HAP-1 (cell line): ENCODE results near the gene RECQL5.

ENCODE experiments used
- DNase-seq, 2 experiments: peaks; one replicate each; pipeline ENCODE4 v3.0.0-alpha.2; 2016 to 2020; ENCODE audit warnings: low spot score in 2 of 2
- H3K27me3 ChIP-seq: fragments of 250-450 bp; sonication (Bioruptor Pico); 2 replicates; pipeline ENCODE4 v1.5.1; 2020; ENCODE audit warnings: low read depth, mild to moderate bottlenecking, moderate library complexity
- H3K36me3 ChIP-seq: fragments of 250-450 bp; sonication (Bioruptor Pico); replicated peaks from 2 replicates; pipeline ENCODE4 v1.5.1; 2020; ENCODE audit warnings: mild to moderate bottlenecking
- H3K4me1 ChIP-seq: fragments of 250-450 bp; sonication (Bioruptor Pico); 2 replicates; pipeline ENCODE4 v1.5.1; 2020; ENCODE audit warnings: mild to moderate bottlenecking
- H3K4me3 ChIP-seq: fragments of 250-450 bp; sonication (Bioruptor Pico); 2 replicates; pipeline ENCODE4 v1.5.1; 2020; ENCODE audit warnings: mild to moderate bottlenecking, moderate library complexity
- H3K9me3 ChIP-seq: fragments of 250-450 bp; sonication (Bioruptor Pico); 2 replicates; pipeline ENCODE4 v1.5.1; 2020; ENCODE audit warnings: mild to moderate bottlenecking, moderate library complexity
- in situ Hi-C: fragments of 300-500 bp; cut with MboI; formaldehyde crosslinking; loops from 3 replicates; pipeline ENCODE4 v1.14.3; 2020; ENCODE audit warnings: low sequenced_read_pairs, inconsistent platforms, mixed read lengths

The RECQL5 gene

DNA sequence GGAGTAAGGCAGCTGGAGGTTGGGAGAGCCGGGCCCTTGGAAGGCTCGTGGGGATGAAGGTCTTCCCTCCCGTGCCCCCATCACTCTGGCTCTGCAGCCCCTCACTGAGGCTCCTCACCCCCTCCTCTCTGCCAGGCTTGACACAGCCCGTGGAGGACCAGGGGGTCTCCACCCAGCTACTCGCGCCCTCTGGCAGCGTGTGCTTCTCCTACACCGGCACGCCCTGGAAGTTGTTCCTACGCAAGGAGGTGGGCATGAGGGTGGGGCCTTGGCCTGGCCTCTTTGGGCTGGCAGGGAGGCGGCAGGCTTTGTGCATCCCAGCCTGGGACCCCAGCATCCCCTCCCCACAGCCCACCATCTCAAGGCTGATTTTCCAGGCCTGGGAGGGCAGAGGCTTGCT, 49.3 kb downstream of the RECQL5 start:
- in situ Hi-C loops: no loop called here
- H3K4me3 ChIP-seq: no peak overlapping the region
- H3K36me3 ChIP-seq: no peaks in the 10 kb centered on the region
- H3K9me3 ChIP-seq: no peaks in the 10 kb centered on the region
- H3K27me3 ChIP-seq: no peaks in the 10 kb centered on the region
- no peaks in the 10 kb centered on the region for H3K4me1 ChIP-seq
- no peak for DNase-seq

DNA sequence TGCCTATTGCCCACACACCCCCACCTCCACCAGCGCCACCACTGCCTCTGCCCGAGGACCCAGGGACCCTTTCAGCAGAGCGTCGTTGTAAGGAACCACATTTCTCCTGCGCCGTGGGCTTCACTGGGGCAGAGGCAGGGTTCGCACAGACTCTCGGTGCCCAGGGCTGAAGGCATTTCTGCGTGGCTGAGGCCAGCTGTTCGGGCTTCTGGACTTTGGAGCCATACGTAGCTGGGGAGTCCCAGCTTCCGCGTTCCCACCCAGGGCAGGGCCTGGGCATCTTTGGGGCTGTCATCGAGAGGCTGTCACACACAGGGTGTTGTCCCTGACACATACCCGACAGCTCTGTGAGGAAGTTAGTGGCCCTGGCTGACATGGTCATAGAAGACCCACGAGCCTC, 49.7 kb downstream of the RECQL5 start:
- in situ Hi-C loops: no loop called here
- no peak for DNase-seq
- Histone ChIP-seq H3K27me3 (no peaks in the 10 kb centered on the region), H3K36me3 (no peaks in the 10 kb centered on the region), H3K4me3 (no peak overlapping the region), H3K4me1 (no peaks in the 10 kb centered on the region), H3K9me3 (no peaks in the 10 kb centered on the region)

DNA sequence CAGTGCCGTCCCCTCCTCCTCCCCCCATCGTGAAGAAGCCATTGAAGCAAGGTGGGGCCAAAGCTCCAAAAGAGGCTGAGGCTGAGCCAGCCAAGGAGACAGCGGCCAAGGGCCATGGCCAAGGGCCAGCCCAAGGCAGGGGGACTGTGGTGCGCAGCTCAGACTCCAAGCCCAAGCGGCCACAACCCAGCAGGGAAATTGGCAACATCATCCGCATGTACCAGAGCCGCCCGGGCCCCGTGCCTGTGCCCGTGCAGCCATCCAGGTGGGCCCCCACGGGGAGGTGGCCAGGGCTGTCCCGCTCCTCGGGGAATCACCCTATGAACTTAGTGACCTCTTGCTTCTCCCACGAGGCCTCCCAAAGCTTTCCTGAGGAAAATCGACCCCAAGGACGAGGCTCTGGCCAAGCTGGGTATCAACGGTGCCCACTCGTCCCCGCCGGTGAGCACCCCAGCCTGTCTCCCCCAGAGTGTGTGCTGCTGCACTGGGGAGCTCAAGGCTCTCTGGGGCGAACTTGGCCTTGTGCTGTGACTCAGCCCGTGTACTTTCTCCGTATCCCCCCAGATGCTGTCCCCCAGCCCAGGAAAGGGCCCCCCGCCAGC, 50.3 kb downstream of the RECQL5 start:
- H3K9me3 ChIP-seq: no peaks in the 10 kb centered on the region
- no peaks in the 10 kb centered on the region for H3K27me3 ChIP-seq
- no peaks in the 10 kb centered on the region for H3K36me3 ChIP-seq
- H3K4me3 ChIP-seq: no peak overlapping the region
- H3K4me1 ChIP-seq: no peaks in the 10 kb centered on the region
- in situ Hi-C loops: no loop called here
- no peak for DNase-seq

DNA sequence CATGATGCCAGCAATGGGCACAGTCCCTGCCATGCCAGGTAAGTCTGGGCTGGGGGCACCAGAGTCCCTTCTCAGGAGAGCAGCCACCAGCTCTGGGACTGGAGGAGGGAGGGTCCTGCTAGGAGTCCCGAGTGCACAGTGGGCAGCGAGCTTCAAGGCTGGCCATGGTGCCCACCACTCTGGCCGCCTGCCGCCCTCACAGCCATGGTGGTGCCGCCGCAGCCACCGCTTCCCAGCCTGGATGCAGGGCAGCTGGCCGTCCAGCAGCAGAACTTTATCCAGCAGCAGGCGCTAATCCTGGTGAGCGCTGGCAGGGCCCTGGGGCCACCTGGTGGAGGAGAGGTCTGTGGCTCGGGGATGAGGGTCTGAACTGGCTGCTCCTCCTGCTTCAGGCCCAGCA, 51.7 kb downstream of the RECQL5 start:
- Histone ChIP-seq H3K9me3 (no peaks in the 10 kb centered on the region), H3K4me1 (no peaks in the 10 kb centered on the region), H3K27me3 (no peaks in the 10 kb centered on the region), H3K4me3 (no peak overlapping the region), H3K36me3 (no peaks in the 10 kb centered on the region)
- in situ Hi-C loops: no loop called here
- DNase-seq: no peak

DNA sequence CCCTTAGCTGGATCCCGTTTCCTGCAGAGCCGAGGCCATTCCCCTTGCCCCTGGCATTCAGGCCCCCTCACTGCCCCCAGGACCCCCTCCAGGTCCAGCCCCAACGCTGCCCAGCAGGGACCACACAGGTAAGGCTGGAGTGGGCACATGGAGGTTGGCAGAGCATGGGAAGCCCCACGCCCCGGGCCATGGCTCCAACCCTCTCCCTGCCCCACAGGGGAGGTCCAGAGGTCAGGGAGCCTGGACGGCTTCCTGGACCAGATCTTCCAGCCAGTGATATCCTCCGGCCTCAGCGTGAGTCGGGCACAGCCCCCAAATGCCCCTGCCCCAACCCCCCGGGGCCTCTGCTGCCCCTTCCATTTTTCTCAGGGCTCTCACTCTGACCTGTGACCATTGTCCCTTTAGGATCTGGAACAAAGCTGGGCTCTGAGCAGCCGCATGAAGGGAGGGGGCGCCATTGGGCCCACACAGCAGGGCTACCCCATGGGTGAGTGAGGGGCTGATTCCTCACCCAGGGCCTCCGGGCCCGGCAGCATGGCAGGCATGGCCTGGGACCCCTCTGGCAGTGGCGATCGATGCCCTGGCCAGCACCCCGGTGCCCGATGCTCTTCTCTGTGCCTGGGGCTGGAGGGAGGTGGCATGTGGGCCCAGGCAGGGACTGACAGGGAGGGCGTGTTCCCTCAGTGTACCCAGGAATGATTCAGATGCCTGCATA, 52.2 kb downstream of the RECQL5 start:
- no peak for DNase-seq
- Histone ChIP-seq H3K9me3 (no peaks in the 10 kb centered on the region), H3K4me3 (no peak overlapping the region), H3K27me3 (no peaks in the 10 kb centered on the region), H3K4me1 (no peaks in the 10 kb centered on the region), H3K36me3 (no peaks in the 10 kb centered on the region)
- in situ Hi-C loops: no loop called here

DNA sequence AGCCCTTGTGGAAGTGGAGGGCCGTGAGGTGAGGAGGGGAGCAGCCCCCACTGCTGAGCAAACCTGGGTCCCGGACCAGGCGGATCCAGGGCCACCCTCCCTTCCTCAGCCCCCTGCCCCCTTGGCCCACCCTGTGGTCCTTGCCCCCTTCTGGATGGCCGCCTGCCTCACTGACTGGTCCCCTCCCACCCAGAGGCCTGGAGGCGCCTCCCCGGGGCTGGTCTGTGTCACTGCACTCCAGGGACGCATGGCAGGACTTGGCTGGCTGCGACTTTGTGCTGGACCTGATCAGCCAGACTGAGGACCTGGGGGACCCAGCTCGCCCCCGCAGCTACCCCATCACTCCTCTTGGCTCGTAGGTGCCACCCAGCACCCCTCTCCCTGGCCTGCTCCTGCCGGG, 52.9 kb downstream of the RECQL5 start:
- Histone ChIP-seq H3K4me1 (no peaks in the 10 kb centered on the region), H3K9me3 (no peaks in the 10 kb centered on the region), H3K36me3 (no peaks in the 10 kb centered on the region), H3K27me3 (no peaks in the 10 kb centered on the region), H3K4me3 (no peak overlapping the region)
- in situ Hi-C loops: no loop called here
- DNase-seq: peak in 1 of 2 experiments; percentile 52

DNA sequence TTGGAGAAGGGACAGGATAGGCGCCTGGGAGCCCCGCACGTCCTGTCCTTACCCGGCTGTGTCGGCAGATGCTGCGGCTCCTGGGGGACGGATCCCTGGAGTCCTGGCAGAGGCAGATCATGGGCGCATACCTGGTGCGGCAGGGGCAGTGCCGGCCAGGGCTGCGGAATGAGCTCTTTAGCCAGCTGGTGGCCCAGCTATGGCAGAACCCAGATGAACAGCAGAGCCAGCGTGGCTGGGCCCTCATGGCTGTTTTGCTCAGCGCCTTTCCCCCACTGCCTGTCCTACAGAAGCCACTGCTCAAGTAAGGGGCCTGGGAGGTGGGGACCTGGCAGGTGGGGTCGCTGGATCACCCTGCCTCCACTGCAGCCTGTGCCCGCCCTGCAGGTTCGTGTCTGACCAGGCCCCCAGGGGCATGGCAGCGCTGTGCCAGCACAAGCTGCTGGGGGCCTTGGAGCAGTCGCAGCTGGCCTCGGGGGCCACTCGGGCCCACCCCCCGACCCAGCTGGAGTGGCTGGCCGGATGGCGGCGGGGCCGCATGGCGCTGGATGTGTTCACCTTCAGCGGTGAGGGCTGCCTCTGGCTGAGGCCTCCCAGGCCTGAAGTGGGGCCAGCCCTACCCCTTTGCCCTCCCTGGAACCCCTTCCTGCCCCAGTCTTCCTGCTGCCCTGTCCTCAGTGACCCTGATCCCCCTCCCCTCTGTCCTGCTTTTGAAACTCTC, 53.9 kb downstream of the RECQL5 start:
- H3K27me3 ChIP-seq: no peaks in the 10 kb centered on the region
- DNase-seq: no peak
- no peaks in the 10 kb centered on the region for H3K4me1 ChIP-seq
- H3K4me3 ChIP-seq: no peak overlapping the region
- no peaks in the 10 kb centered on the region for H3K36me3 ChIP-seq
- in situ Hi-C loops: no loop called here
- no peaks in the 10 kb centered on the region for H3K9me3 ChIP-seq

DNA sequence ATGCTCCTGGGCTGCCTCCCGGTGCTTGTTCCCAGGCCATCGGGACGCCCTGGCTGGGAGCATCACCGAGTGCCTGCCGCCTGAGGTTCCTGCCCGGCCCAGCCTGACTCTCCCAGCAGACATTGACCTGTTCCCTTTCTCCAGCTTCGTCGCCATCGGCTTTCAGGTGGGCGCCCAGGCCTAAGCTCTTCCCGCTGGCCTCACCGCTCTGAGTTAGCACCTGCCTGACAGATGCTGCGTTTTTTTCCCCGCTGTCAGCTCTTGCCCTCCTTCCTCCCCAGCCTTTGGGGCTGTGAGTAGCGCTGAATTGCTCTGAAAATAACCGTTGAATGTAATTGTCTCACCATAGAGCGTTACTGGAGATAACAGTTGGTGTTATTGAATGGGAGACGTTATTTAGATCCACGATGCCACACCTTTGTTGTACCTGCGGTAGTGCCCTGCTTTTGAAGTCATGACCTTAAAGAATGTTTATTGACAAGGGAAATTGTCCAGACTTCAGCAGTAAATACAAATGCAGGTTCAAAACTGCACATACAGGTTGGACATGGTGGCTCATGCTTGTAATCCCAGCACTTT, 55.0 kb downstream of the RECQL5 start:
- no peaks in the 10 kb centered on the region for H3K4me1 ChIP-seq
- DNase-seq: no peak
- in situ Hi-C loops: no loop called here
- H3K9me3 ChIP-seq: no peaks in the 10 kb centered on the region
- no peak overlapping the region for H3K4me3 ChIP-seq
- H3K27me3 ChIP-seq: no peaks in the 10 kb centered on the region
- H3K36me3 ChIP-seq: no peaks in the 10 kb centered on the region

DNA sequence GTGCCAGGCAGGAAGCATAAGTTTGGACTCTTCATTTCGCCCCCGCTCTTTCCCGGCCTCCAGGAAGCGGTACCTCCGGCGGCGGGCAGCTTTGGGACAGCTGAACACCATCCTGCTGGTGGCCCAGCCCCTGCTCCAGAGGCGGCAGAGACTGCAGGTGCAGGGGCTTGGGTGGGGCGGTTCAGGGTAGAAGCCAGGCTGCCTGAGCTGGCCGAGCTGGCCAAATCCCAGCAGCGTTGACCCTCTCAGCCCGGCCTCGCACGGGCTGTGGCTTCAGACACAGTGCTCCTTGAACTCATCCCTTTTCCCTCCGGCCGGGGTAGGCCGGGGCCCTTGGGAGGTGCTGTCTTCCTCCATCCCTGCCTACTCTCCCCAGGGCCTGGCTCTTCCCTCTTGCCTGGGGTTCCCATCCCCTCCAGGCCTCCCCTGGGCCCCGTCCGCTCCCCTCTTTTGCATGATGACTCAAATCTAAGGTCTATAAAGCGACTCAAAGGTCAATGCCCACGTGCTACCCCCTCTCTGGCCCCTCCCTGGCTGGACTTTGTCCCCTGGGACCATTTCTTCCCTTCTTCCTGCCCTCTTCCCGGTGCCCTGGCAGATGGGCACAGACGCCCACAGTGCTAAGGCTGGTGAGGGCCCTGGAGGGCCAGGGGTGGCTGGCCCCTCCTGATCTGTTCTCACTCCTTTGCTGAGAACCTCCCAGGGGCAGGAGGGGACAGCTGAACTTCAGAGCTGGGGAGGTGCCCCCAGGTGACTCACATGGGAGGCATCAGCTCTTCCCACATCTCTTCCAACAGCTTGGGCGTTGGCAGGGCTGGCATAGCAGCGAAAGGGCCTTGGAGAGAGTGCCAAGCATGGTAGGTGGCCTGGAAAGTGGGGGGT, 56.6 kb downstream of the RECQL5 start:
- DNase-seq: no peak
- no peaks in the 10 kb centered on the region for H3K27me3 ChIP-seq
- H3K4me3 ChIP-seq: no peak overlapping the region
- in situ Hi-C loops: no loop called here
- no peaks in the 10 kb centered on the region for H3K9me3 ChIP-seq
- H3K36me3 ChIP-seq: no peaks in the 10 kb centered on the region
- no peaks in the 10 kb centered on the region for H3K4me1 ChIP-seq

DNA sequence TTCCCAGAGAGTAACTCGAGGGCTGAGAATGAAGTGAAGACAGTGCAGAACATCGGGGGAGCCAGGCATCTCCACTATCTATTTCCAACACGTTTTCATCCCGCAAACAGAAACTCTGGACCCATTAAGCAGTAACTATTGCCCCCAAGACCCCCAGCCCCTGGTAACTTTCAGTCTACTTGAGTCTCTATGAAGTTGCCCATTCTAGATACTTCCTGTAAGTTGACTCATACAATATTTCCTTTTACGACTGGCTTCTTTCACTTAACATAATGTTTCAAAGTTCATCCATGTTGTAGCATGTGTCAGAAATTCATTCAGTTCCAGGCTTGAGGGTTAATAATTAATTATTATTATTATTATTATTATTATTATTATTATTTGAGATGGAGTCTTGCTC, 59.9 kb downstream of the RECQL5 start:
- H3K36me3 ChIP-seq: no peaks in the 10 kb centered on the region
- no peaks in the 10 kb centered on the region for H3K27me3 ChIP-seq
- H3K4me3 ChIP-seq: no peak overlapping the region
- no peaks in the 10 kb centered on the region for H3K9me3 ChIP-seq
- in situ Hi-C loops: no loop called here
- no peaks in the 10 kb centered on the region for H3K4me1 ChIP-seq
- no peak for DNase-seq

DNA sequence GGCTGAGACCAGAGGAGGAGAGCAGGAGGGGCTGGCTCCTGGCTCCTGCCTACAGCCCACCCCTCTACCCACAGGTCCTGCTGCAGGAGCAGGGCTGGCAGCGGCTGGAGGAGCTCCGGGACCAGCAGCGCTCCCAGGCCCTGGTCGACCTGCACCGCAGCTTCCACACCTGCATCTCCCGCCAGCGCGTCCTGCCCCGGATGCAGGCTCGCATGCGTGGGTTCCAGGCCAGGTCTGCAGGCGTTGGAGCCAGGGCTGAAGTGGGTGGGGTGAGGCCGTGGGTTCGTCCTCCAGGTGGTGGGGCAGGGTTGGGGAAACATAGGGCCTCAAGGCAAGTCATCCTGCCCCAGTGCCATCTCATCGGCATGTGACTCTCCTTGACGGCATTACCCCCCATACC, 61.2 kb downstream of the RECQL5 start:
- Histone ChIP-seq H3K4me1 (no peaks in the 10 kb centered on the region), H3K4me3 (no peak overlapping the region), H3K36me3 (no peaks in the 10 kb centered on the region), H3K27me3 (no peaks in the 10 kb centered on the region), H3K9me3 (no peaks in the 10 kb centered on the region)
- no peak for DNase-seq
- in situ Hi-C loops: no loop called here

DNA sequence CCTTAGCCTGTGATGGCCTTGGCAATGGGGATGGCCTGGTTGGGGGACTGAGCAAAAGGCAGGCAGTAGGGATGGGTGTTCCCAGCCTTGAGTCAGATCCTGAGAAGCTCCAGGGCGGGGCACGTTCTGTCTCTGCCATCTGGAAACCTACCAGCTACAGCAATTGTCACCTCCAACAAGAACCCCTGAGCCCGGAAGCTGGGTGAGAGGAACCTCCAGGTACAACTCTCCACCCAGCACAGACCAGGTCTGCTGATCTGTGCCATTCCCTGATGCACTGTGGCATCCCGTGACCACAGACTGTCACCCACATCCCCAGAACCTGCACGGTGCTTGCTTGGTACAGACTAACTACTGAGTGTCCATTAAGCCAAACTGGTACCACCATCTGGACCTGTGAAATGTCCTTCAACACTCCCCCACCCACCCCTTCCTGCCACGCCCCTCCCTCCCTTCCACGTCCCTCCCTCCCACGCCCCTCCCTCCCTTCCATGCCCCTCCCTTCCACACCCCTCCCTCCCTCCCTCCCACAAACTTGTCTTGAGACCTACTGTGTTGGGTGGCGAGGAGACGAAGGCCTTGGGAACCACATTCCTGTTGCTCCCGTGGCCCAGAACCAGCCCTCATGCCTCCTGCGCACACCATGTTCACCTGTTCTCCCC, 62.8 kb downstream of the RECQL5 start:
- H3K36me3 ChIP-seq: no peaks in the 10 kb centered on the region
- H3K4me3 ChIP-seq: no peak overlapping the region
- no peaks in the 10 kb centered on the region for H3K27me3 ChIP-seq
- no peaks in the 10 kb centered on the region for H3K4me1 ChIP-seq
- no peak for DNase-seq
- in situ Hi-C loops: no loop called here
- H3K9me3 ChIP-seq: no peaks in the 10 kb centered on the region

DNA sequence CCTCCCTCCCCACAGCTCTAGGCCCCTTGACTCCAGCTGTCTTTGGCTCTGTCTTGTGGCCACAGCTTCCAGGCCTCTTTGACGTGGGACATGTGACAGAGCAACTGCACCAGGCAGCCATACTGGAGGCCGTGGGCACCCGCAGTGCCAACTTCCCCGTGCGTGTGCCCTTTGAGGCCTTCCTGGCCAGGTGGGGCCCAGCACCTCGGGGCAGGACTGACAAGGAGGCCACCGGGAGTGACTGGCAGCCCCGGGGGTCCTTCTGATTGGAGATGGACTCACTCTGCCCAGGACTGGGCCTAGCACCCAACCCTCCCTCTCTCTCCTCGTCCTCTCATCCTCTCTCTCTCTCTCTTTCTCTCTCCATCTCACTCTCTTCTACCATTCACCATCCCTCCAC, 63.8 kb downstream of the RECQL5 start:
- in situ Hi-C loops: no loop called here
- no peaks in the 10 kb centered on the region for H3K9me3 ChIP-seq
- H3K36me3 ChIP-seq: no peaks in the 10 kb centered on the region
- DNase-seq: no peak
- no peaks in the 10 kb centered on the region for H3K27me3 ChIP-seq
- H3K4me3 ChIP-seq: no peak overlapping the region
- no peaks in the 10 kb centered on the region for H3K4me1 ChIP-seq
